SU-DHL-6 (cell line): ENCODE data around the gene LHFPL3.

Source experiments
- EZH2phosphoT487 ChIP-seq: fragments of 200-600 bp; sonication (generic), shearing (Covaris generic); conservative IDR thresholded peaks from 2 replicates; pipeline ENCODE4 v1.6.1; 2018; ENCODE audit warnings: mild to moderate bottlenecking, antibody characterized with exemption, low read length, moderate library complexity, mixed read lengths
- TF ChIP-seq, protein P1 (sequence below): fragments of 200-600 bp; sonication (generic); IDR thresholded peaks from one replicate; pipeline ENCODE4 v1.5.1; 2017; ENCODE audit warnings: antibody characterized with exemption, mild to moderate bottlenecking, low read length, moderate library complexity; ENCODE audit not compliant: insufficient read depth, poor library complexity, severe bottlenecking

DNA sequence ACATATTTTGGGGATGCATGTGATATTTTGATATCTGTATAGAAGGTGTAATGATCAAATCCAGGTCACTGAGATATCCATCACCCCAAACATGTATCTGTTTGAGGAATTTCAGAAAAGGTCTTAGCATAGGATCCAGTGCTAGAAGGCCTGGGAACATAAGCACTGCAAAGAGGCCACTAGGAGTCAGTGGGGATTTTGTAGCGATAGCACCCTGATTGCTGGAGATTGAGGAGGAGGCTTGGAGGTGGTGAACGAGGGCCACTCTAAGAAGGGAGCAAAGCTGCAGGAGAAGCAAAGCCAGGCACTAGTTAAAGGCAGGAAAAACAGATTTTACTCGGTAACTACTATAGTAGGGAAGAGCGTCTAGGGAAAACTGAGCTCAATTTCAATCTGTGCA, 324.0 kb downstream of the LHFPL3 start:
- TF ChIP-seq, protein P1, sequence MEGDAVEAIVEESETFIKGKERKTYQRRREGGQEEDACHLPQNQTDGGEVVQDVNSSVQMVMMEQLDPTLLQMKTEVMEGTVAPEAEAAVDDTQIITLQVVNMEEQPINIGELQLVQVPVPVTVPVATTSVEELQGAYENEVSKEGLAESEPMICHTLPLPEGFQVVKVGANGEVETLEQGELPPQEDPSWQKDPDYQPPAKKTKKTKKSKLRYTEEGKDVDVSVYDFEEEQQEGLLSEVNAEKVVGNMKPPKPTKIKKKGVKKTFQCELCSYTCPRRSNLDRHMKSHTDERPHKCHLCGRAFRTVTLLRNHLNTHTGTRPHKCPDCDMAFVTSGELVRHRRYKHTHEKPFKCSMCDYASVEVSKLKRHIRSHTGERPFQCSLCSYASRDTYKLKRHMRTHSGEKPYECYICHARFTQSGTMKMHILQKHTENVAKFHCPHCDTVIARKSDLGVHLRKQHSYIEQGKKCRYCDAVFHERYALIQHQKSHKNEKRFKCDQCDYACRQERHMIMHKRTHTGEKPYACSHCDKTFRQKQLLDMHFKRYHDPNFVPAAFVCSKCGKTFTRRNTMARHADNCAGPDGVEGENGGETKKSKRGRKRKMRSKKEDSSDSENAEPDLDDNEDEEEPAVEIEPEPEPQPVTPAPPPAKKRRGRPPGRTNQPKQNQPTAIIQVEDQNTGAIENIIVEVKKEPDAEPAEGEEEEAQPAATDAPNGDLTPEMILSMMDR, result no peak
- TF ChIP-seq EZH2phosphoT487, result no peak
